Muscle of arm (tissue), 14 donors: Measurements from ENCODE around the gene PRSS12. TPM values are rescaled to one million over a fixed set of nuclear protein-coding genes. Genes with fewer than 3 reads are reported as not detected.
"Not testable (repeated sequence)": the region's sequence is repeated elsewhere in the genome, so short reads cannot be mapped to it uniquely, and the experiment has no call there.

Source experiments
- DNase-seq: peaks from one replicate; pipeline ENCODE4 v3.0.0-alpha.2; 2013
- long read RNA-seq, 11 donors: transcript quantifications; one replicate each; lab custom pipeline, GENCODE V29; 2026
- polyA plus RNA-seq, 12 donors: library from polyadenylated mRNA; unstranded; fragments of 120-200 nt; gene quantifications; one replicate each; pipeline ENCODE4 v1.2.1, GENCODE V29; 2013; ENCODE audit not compliant: insufficient read length in 12 of 12

Gene PRSS12, protein sequence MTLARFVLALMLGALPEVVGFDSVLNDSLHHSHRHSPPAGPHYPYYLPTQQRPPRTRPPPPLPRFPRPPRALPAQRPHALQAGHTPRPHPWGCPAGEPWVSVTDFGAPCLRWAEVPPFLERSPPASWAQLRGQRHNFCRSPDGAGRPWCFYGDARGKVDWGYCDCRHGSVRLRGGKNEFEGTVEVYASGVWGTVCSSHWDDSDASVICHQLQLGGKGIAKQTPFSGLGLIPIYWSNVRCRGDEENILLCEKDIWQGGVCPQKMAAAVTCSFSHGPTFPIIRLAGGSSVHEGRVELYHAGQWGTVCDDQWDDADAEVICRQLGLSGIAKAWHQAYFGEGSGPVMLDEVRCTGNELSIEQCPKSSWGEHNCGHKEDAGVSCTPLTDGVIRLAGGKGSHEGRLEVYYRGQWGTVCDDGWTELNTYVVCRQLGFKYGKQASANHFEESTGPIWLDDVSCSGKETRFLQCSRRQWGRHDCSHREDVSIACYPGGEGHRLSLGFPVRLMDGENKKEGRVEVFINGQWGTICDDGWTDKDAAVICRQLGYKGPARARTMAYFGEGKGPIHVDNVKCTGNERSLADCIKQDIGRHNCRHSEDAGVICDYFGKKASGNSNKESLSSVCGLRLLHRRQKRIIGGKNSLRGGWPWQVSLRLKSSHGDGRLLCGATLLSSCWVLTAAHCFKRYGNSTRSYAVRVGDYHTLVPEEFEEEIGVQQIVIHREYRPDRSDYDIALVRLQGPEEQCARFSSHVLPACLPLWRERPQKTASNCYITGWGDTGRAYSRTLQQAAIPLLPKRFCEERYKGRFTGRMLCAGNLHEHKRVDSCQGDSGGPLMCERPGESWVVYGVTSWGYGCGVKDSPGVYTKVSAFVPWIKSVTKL
- polyA plus RNA-seq: 10 to 100 TPM in 3 of 12 donors, 1 to 10 TPM in 8, not detected in 1; 3.9 to 20.0 (median 8.9) TPM
- long read RNA-seq, donor 1: 0 reads
- long read RNA-seq, donor 2, full-length matches to known transcripts: 1 of 1 reads
- long read RNA-seq, donor 2, partial matches to known transcripts: 0 of 1 reads
- long read RNA-seq, donor 2, other reads (novel, unspliced or antisense): 0 of 1 reads
- long read RNA-seq, donor 3: 0 reads
- long read RNA-seq, donor 4, full-length matches to known transcripts: 1 of 1 reads
- long read RNA-seq, donor 4, partial matches to known transcripts: 0 of 1 reads
- long read RNA-seq, donor 4, other reads (novel, unspliced or antisense): 0 of 1 reads
- long read RNA-seq, donor 5, full-length matches to known transcripts: 1 of 1 reads
- long read RNA-seq, donor 5, partial matches to known transcripts: 0 of 1 reads
- long read RNA-seq, donor 5, other reads (novel, unspliced or antisense): 0 of 1 reads
- long read RNA-seq, donor 6, full-length matches to known transcripts: 1 of 1 reads
- long read RNA-seq, donor 6, partial matches to known transcripts: 0 of 1 reads
- long read RNA-seq, donor 6, other reads (novel, unspliced or antisense): 0 of 1 reads
- long read RNA-seq, donor 7: 0 reads
- long read RNA-seq, donor 8, full-length matches to known transcripts: 1 of 1 reads
- long read RNA-seq, donor 8, partial matches to known transcripts: 0 of 1 reads
- long read RNA-seq, donor 8, other reads (novel, unspliced or antisense): 0 of 1 reads
- long read RNA-seq, donor 9: 0 reads
- long read RNA-seq, donor 10: 0 reads
- long read RNA-seq, donor 11: 0 reads

DNA sequence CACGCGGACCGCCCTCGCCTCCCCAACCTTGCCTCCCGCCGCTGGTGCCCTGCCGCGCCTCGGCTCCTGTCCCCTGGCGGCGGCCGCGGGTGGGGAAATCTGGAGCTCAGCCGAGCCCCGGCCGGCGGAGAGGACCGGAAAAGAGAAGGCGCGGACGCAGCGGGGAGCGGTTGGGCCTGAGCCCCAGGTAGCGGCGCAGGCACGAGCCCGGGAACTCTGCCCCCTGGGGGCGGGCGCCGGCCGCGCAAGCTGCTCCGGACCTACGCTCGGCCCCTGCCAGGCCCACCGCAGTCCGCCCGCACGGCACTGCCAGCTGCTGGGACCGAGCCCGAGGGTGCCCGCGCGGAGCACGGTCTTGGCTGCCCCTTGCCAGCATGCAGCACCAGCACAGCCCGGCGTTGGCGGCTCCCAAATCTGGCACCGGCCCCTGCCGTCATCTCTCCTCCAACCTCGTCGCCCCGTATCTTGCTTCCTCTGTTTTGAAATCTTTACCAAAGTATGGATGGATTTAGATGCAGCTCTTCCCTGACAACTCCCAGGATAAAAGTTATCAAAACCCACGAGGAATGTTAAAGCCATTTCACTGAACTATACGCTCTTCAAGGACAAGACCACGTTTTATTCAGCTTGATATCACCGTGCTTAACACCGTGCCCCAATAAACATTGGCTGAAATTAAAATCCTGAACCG lies at the start of gene PRSS12:
PRSS12 (minus strand) TSS at position 161 of the 691 bp plus-strand sequence. CDS start 283 bp downstream, outside the sequence.
- DNase-seq: peak; percentile 53

DNA sequence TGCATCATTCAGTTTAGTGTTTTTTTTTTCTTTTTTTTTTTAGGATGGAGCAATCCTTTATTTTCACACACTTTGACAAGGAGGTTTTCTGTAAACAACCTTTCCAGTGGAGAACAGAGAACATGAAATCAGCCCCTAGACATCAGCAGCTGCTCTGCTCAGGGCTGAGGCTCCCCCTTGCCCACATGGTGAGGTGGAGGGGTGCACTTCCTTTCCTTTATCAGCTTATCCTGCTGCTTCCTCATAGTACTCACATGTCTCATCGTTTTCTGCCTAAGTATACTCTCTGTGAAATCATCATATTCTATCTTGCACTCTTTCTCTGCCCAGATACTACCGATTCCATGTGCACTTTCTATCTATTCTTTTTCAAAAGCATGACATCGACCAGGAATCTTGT lies 47.6 kb upstream of the PRSS12 start:
- no peak for DNase-seq

DNA sequence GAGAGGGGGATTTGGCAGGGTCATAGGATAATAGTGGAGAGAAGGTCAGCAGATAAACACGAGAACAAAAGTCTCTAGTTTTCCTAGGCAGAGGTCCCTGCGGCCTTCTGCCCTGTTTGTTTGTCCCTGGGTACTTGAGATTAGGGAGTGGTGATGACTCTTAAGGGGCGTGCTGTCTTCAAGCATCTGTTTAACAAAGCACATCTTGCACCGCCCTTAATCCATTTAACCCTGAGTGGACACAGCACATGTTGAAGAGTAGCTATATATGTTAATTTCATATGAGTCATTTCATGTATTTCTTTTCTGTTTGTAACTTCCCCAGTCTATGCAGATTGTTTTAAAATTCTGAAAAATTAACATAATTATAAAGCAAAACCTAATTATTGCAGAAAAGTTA lies 47.1 kb upstream of the PRSS12 start:
- DNase-seq: not testable (repeated sequence)

DNA sequence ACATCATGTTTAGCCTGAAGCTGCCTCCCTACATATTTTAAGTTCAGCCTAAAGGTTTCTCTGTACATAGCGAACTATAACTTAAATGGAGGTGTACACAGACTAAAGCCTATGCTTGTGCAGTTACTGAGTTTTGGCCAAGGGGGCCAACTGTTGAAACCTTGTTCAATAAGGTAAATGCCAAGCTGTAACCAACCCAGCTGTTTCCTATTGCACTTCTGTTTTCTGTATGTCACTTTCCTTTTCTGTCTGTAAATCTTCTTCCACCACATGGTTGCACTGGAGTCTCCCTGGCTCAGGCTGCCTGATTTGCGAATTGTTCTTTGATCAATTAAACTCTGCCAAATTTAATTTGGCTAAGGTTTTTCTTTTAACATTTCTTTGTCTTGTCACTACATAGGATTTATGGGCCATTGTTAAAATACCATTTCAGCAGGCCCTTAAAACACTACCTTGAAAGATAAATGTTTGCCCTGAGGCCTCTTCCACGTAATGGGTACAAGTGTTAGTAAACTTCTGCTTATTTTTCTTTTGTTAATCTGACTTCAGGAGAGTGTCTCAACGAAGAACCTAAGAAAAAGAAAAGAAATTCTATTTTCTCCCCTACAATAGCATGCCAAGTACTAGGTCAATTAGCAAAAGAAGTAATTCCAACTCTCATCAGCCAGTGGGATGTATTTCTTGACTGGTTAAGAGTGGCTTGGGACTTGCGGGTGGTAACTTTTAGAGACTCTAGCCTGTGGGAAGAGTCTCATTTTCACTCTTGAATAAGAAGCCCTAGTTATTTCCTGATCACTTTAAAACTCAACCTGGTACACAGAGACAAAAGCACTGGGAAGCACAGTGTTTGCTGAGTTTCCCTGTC lies 45.7 kb upstream of the PRSS12 start:
- no peak for DNase-seq

DNA sequence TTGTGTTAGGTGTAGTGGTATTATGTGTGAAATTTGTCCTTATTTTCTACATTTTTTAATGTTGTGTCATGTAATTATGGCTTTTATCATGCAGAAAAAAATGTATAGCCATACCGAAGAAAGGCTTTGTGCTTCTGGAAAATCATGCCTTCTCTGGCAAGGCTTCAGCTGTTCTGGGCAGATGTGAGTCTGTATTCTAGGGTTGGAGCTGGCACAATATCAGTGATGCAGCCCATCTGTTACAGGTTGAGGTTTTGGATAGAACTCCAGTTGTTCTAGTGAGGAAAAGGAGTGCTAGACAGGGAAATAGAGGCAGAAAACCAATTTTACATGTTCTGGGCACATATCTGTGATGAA lies 44.8 kb upstream of the PRSS12 start:
- no peak for DNase-seq

DNA sequence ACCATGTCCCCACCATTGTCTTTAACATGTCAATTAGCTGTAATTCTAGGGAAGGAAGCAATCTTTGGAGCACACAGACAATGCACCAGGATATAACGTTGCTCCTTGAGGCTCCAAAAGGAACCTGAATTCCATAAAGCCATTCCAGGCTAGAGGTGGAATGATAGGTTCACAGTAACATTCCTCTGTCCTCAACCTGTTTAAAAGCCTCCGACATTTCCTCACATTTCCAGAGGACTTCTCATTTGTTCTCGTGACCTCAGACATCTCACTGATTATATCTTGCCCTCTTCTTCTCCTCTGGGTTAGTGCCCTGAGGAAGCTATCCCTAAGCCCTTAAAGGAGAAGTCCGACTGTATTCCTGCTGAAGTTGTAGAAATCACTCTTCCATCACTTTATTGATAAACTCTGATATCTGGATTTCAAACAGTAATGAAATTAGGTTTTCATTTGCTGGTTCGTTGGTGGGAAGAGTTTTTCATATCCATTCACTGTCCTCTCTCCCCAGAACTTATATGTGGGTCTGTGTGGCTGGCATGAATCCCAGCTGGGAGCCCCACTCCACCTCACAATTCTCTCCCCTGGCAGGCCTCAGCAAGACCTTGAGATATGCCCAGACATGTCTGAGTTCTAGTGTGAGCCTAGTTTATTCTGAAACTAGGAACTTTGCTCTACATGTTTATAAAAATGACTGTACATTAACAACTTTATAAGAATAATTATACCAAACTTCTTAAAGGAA lies 44.2 kb upstream of the PRSS12 start:
- no peak for DNase-seq

DNA sequence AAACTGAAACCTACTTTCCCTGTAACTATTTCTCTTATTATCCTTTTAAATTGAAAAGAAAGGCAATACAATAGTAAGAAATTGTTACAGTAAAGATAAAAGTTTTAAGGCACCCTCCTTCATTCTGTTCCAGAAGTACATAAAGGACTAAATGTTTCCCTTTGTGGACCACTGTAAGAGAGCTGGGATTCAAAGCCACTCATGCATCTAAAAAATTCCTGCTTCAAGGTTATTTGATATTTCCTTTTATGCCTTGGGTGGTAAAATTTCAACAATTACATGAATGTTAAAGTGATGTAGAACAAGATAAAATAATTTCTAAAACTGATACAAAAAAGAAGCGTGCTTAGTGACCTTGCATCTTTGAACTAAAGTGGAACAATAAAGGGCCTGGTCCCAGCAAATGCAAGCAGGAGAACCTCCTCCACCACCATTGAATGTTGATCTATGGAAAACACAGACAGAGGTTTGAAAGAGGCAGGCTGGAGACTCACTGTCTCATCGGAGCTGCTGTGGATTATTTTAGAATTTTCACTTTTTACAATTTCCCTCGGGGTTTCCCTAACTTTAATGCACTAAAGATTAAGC lies 42.3 kb upstream of the PRSS12 start:
- DNase-seq: no peak

DNA sequence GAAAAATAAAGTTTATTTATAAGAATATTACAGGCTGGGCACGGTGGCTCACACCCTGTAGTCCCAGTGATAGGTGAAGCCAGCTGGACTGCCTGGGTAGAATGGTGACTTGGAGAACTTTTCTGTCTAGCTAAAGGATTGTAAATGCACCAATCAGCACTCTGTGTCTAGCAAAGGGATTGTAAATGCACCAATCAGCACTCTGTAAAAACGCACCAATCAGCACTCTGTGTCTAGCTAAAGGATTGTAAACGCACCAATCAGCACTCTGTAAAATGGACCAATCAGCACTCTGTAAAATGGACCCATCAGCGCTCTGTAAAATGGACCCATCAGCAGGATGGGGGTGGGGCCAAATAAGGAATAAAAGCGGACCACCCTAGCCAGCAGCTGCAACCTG lies 39.7 kb upstream of the PRSS12 start:
- DNase-seq: not testable (repeated sequence)

DNA sequence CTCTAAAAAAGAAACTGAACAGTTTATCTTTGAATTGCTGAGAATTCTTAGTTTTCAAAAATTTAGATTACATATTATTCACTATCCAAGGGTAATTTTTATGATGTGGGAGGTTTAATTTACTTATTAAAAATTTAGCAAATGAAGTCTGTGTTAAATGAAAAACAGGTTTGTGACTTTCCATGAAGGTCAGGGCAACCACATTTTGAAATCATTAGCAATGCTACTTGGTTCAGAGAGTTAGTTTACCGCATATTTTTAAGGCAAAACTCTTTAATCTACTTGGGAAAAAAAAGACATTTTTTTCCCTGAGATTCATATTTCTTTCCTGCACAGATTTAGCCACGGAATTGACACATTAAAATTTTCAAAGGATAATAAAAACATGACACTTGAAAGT lies 37.3 kb upstream of the PRSS12 start:
- no peak for DNase-seq

DNA sequence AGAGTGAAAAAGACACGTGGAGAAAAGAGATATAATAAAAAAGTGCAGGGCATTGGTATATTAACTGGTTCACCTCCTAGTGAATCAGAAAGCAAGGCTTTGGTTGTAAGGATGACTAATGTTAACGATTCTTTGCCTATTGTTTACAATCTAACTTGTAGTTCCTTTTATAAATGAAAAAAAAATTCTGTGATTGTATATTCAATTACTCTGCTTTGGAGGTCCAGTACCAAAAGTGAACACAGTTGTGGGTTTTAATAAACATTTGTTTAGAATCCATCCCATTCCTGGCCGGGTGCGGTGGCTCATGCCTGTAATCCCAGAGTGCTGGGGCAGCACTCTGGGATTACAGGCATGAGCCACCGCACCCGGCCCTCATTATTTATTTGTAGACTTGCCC lies 36.9 kb upstream of the PRSS12 start:
- no peak for DNase-seq

DNA sequence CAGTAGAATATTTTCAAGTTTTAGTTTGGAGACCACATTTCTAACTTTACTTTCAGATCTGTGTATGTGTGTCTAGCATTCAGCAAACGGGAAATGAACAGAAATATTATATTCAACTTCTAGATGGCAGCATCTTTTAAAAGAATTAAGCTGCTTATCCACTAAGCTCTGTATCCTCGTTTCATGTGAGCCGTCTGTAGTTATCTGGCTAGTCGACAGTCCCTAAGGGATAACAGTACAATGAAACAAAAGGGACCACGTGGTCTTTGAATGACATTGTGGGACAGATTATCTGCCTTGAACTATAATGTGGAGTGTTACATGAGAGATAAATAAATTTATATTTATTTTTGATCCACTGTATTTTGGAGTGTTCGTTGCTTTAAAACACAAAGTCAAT lies 35.8 kb upstream of the PRSS12 start:
- no peak for DNase-seq

DNA sequence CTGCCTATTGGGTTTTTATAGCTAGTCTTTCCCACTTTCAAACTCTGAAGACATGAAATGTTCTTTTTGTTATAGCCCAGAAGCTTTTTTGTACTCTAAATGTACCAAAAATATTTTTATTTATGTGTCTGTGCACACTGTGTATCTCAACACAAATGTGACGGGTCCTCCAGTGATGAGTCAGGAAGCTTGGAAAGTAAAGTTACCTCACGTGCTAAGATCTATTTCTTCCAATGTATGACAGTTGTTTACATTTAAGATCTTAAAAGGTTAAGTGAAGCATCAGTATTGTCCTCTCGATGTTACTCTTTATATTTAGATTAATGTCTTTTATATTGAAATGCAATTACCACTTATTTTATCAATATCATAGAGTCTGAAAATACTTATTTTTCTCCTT lies 29.1 kb upstream of the PRSS12 start:
- DNase-seq: no peak

DNA sequence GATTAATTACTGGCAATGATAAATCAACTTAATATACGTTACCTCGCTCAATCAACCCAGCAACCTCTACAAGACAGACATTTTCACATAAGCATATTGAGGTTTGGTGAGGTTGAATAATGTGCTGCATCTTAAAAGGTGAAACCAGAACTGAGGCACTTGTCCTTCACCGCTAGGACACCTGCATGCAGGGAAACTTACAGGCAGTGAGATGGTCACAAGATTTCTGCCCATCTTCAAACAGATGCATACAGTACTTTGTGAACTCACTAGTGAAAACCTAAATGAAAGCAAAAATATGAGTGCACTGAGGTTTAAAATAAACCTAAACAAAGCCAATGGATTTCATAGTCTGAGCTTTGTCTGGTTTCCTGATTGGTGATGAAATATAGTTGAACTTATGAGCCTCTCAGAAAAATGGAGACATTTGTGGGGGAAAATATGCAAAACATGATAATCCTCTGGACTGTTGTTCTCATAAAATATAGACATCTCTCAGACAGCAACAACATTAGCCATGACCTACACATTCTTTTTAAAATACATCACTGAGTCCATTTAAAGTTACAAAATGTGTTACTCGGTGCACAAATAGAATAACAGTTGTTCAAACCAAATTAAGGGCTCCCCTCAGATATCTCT lies 20.9 kb upstream of the PRSS12 start:
- DNase-seq: no peak

DNA sequence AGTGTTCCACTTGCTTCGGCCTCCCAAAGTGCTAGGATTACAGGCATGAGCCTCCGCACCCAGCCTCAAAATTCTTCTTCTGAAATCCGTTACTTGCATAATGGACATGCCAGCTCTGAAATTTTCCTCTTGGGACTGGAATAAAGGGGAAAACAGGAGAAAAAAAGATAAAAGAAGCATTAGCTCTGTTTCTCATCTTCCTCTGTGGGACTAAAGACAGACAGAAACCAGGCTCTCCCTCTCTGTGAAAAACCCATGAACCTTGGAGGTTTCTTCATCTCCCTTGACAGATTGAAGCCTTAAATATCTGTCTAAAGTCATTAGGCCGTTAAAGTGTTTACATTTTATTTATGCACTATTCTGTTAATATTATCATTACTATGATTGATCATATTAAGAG lies 19.4 kb upstream of the PRSS12 start:
- DNase-seq: no peak

DNA sequence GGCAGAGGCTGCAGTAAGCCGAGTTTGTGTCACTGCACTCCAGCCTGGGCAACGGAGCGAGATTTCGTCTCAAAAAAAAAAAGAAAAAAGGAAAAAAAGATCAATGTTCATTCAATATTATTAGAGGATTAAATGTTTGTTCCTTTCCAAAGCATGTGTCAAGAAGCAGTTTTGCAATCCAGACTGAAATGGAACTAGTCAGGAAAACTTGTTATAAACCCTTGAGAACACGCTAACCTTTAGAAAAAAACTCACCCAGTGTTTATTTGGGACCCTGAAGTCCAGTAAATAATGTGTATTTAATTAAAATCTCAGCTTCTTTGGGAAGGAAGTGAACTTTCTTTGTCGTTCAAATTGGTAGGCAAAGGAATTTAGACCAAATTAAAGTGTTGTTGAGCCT lies 16.4 kb upstream of the PRSS12 start:
- no peak for DNase-seq

DNA sequence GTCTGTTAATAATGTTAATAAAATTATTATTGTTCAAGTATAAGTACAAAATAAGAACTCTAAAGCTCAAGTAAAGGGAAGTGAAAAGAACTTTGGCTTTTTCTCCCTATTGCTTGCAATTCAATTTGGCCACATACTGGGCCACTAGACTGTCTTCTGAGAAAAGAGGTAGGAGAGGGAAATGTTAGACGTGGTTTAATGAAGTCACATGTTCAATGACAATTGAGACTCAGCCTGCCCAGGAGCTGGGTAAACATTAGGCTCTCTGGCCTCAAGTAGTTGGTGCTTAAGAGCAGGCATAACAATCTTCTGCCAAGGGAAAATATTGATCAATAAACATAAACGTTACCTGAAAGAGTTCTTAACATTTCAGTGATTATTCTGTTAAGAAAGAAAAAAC lies 15.1 kb upstream of the PRSS12 start:
- DNase-seq: no peak

DNA sequence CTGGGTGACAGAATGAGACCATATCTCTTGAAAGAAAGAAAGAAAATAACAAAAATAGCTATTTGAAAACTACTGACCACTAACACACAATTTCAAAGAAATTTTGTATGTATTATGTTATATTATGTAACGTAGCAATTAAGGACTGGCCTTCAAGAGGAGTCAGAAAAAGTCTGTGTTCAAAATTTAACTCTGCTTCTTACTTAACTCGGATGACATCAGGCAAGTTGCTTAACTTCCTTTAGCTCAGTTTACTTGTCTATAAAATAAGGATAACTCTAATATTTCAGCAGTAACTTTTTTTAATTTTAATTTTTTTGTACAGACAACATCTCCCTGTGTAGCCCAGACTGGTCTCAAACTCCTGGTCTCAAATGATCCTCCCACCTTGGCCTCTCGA lies 14.6 kb upstream of the PRSS12 start:
- no peak for DNase-seq

DNA sequence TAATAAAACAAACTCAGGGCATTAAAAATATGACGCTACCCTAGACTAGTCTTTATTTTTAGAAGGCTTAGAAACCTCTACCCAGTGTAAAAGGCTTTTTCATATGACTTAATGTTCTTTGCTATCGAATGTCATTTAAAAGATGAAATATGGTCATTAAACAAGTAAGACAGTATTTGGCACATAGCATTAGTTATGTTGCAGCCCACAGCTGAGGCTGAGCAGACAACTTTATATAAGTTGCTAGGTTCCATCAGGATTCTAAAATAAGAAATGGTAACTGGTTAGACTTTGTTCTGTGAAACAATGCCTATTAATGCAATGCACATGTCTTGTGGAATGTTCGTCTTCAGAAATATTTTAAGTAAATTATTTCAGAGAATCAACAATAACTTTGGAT lies 10.4 kb upstream of the PRSS12 start:
- no peak for DNase-seq
